ENCODE results near the gene BRD7. TPM values are rescaled to one million over a fixed set of nuclear protein-coding genes. Genes with fewer than 3 reads are reported as not detected.

The BRD7 gene
- total and polyA plus RNA-seq, 2 of the 13 experiments (the other 11 are each of a cell fraction or from before 2014, with no cell fraction given) = 82.3 to 149 TPM

DNA sequence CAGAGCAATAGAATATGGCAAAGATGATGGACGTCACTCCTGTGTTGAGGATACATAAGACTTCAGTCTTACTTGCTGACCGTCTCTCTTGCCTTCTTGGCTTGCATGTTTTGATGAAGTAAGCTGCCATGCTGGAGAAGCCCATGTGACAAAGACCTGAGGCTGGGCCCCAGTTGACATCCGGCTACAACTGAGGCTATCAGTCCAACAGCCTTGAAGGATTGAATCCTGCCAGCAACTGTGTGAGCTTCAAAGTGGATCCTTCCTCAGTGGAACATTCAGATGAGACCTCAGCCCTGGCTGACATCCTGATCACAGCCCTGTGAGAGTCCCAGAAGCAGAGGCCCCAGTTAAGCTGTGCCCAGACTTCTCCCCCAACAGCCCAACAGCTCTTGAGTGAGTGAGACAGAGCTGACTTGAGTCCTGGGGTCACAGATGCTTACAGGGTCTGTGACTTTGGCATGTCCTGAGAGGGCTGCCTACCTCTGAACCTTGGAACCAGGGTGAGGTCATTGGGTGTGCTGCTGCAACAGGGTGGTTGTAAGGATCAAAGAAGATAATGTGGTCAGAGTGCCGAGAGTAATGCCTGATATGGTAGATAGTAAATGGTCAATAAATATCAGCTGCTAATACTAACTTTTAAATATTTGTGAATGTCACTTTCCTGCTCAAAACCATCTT, 2.4 kb upstream of the BRD7 start (continued):
- TF ChIP-seq SMAD9 (CRISPR knock-in tag; IDR thresholded peaks at IDR 0.05) (no peak), REPIN1 (CRISPR knock-in tag; IDR thresholded peaks at IDR 0.05; ENCODE audit: borderline replicate concordance, low read depth) (no peak), SMYD3 (CRISPR knock-in tag; IDR thresholded peaks at IDR 0.05) (no peak), CENPT (CRISPR knock-in tag; IDR thresholded peaks at IDR 0.05; ENCODE audit: low read depth) (no peak), SAP130 (CRISPR knock-in tag; IDR thresholded peaks at IDR 0.05; ENCODE audit: low read depth) (0 out of 2 replicates have a peak, but pooled peaks have one; percentile 34), ZNF460 (CRISPR knock-in tag; IDR thresholded peaks at IDR 0.05; ENCODE audit: borderline replicate concordance) (no peak), TAF1 (CRISPR knock-in tag; IDR thresholded peaks at IDR 0.05) (peak; percentile 18; the same call in 1 of the 2 replicates), SMC3 (IDR thresholded peaks at IDR 0.05; ENCODE audit: low read length) (no peak), YY1 (IDR thresholded peaks at IDR 0.05; ENCODE audit: insufficient read depth, insufficient replicate concordance, low read depth, low read length) (no peak), ETV5 (CRISPR knock-in tag; IDR thresholded peaks at IDR 0.05; ENCODE audit: borderline replicate concordance) (no peak), ARHGAP35 (CRISPR knock-in tag; IDR thresholded peaks at IDR 0.05; ENCODE audit: borderline replicate concordance) (no peak), RFXAP (CRISPR knock-in tag; IDR thresholded peaks at IDR 0.05; ENCODE audit: borderline replicate concordance) (no peak)
- TF ChIP-seq, protein P1, sequence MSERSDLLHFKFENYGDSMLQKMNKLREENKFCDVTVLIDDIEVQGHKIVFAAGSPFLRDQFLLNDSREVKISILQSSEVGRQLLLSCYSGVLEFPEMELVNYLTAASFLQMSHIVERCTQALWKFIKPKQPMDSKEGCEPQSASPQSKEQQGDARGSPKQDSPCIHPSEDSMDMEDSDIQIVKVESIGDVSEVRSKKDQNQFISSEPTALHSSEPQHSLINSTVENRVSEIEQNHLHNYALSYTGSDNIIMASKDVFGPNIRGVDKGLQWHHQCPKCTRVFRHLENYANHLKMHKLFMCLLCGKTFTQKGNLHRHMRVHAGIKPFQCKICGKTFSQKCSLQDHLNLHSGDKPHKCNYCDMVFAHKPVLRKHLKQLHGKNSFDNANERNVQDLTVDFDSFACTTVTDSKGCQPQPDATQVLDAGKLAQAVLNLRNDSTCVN (CRISPR knock-in tag; IDR thresholded peaks at IDR 0.05; ENCODE audit: borderline replicate concordance) = no peak
- TF ChIP-seq, protein P2, sequence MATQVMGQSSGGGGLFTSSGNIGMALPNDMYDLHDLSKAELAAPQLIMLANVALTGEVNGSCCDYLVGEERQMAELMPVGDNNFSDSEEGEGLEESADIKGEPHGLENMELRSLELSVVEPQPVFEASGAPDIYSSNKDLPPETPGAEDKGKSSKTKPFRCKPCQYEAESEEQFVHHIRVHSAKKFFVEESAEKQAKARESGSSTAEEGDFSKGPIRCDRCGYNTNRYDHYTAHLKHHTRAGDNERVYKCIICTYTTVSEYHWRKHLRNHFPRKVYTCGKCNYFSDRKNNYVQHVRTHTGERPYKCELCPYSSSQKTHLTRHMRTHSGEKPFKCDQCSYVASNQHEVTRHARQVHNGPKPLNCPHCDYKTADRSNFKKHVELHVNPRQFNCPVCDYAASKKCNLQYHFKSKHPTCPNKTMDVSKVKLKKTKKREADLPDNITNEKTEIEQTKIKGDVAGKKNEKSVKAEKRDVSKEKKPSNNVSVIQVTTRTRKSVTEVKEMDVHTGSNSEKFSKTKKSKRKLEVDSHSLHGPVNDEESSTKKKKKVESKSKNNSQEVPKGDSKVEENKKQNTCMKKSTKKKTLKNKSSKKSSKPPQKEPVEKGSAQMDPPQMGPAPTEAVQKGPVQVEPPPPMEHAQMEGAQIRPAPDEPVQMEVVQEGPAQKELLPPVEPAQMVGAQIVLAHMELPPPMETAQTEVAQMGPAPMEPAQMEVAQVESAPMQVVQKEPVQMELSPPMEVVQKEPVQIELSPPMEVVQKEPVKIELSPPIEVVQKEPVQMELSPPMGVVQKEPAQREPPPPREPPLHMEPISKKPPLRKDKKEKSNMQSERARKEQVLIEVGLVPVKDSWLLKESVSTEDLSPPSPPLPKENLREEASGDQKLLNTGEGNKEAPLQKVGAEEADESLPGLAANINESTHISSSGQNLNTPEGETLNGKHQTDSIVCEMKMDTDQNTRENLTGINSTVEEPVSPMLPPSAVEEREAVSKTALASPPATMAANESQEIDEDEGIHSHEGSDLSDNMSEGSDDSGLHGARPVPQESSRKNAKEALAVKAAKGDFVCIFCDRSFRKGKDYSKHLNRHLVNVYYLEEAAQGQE (IDR thresholded peaks at IDR 0.05; ENCODE audit: borderline replicate concordance in 1 of 2, low read depth in 1 of 2, low read length in 2 of 2) = no peak
- TF ChIP-seq, protein P3, sequence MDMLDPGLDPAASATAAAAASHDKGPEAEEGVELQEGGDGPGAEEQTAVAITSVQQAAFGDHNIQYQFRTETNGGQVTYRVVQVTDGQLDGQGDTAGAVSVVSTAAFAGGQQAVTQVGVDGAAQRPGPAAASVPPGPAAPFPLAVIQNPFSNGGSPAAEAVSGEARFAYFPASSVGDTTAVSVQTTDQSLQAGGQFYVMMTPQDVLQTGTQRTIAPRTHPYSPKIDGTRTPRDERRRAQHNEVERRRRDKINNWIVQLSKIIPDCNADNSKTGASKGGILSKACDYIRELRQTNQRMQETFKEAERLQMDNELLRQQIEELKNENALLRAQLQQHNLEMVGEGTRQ (IDR thresholded peaks at IDR 0.05; ENCODE audit: low read depth, low read length) = no peak
- TF ChIP-seq, protein P3 (CRISPR knock-in tag; IDR thresholded peaks at IDR 0.05; ENCODE audit: borderline replicate concordance) = no peak
- TF ChIP-seq, protein P4, sequence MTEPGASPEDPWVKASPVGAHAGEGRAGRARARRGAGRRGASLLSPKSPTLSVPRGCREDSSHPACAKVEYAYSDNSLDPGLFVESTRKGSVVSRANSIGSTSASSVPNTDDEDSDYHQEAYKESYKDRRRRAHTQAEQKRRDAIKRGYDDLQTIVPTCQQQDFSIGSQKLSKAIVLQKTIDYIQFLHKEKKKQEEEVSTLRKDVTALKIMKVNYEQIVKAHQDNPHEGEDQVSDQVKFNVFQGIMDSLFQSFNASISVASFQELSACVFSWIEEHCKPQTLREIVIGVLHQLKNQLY (CRISPR knock-in tag; IDR thresholded peaks at IDR 0.05) = no peak
- TF ChIP-seq, protein P5, sequence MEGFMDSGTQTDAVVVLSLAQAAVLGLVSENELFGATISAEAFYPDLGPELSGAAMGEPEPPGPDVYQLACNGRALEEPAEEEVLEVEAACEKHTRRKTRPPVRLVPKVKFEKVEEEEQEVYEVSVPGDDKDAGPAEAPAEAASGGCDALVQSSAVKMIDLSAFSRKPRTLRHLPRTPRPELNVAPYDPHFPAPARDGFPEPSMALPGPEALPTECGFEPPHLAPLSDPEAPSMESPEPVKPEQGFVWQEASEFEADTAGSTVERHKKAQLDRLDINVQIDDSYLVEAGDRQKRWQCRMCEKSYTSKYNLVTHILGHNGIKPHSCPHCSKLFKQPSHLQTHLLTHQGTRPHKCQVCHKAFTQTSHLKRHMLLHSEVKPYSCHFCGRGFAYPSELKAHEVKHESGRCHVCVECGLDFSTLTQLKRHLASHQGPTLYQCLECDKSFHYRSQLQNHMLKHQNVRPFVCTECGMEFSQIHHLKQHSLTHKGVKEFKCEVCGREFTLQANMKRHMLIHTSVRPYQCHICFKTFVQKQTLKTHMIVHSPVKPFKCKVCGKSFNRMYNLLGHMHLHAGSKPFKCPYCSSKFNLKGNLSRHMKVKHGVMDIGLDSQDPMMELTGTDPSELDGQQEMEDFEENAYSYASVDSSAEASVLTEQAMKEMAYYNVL (CRISPR knock-in tag; IDR thresholded peaks at IDR 0.05; ENCODE audit: borderline replicate concordance) = no peak

All from HepG2 (cell line).